ENCODE measurements around the gene PPIP5K1.

The PPIP5K1 gene

DNA sequence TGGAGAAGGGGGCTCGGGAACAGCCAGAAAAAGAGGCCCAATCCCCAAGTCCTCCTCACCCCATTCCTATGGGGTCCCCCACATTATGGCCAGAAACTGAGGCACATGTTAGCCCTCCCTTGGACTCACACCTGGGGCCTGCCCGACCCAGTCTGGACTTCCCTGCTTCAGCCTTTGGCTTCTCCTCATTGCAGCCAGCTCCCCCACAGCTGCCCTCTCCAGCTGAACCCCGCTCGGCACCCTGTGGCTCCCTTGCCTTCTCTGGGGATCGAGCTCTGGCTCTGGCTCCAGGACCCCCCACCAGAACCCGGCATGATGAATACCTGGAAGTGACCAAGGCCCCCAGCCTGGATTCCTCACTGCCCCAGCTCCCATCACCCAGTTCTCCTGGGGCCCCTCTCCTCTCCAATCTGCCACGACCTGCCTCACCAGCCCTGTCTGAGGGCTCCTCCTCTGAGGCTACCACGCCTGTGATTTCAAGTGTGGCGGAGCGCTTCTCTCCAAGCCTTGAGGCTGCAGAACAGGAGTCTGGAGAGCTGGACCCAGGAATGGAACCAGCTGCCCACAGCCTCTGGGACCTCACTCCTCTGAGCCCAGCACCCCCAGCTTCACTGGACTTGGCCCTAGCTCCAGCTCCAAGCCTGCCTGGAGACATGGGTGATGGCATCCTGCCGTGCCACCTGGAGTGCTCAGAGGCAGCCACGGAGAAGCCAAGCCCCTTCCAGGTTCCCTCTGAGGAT lies 62.0 kb downstream of the PPIP5K1 start:
- H3K9me3 ChIP-seq (ENCODE audit: control insufficient read depth, insufficient read depth, low read depth, low read length) = no peaks in the 10 kb centered on the region
- no peak overlapping the region for H3K27ac ChIP-seq (ENCODE audit: extremely low read depth, low read depth, low read length)
- H3K4me3 ChIP-seq (ENCODE audit: low read depth, low read length) = no peak overlapping the region
- no peaks in the 10 kb centered on the region for H3K4me1 ChIP-seq (ENCODE audit: control insufficient read depth, insufficient read depth, low read length)
- ChIA-PET POLR2A (interaction anchor here (1.3 kb wide), 1 partner anchor 16 kb away, joined by 3 read pairs; no protein-coding TSS in a partner anchor), CTCF (interaction anchor here (0.6 to 1.9 kb wide), 2 partner anchors 14 to 685 kb away, joined by 3 to 4 read pairs; no protein-coding TSS in a partner anchor)
- H3K36me3 ChIP-seq (ENCODE audit: control insufficient read depth in 2 of 2, insufficient read depth in 1 of 2, low read length in 2 of 2) = peaks cover 0 to 24% of the 10 kb centered on the region in 2 experiments; a peak in 1 of 3 replicates
- TF ChIP-seq ZNF391 (tag by site-specific recombination; IDR thresholded peaks at IDR 0.05; ENCODE audit: borderline replicate concordance, low read depth) (no peak), ZNF280D (tag by site-specific recombination; IDR thresholded peaks at IDR 0.05) (no peak), ZNF639 (tag by site-specific recombination; IDR thresholded peaks at IDR 0.05) (no peak), ZNF473 (tag by site-specific recombination; IDR thresholded peaks at IDR 0.05) (no peak), ZBTB1 (tag by site-specific recombination; IDR thresholded peaks at IDR 0.05) (no peak), ZNF843 (tag by site-specific recombination; IDR thresholded peaks at IDR 0.05) (no peak), ZNF157 (tag by site-specific recombination; IDR thresholded peaks at IDR 0.05) (no peak), ZXDB (tag by site-specific recombination; IDR thresholded peaks at IDR 0.05) (no peak), ZBTB20 (tag by site-specific recombination; IDR thresholded peaks at IDR 0.05) (no peak), ZNF112 (tag by site-specific recombination; IDR thresholded peaks at IDR 0.05) (no peak), ZNF24 (tag by site-specific recombination; IDR thresholded peaks at IDR 0.05) (no peak)
- TF ChIP-seq, protein P1, sequence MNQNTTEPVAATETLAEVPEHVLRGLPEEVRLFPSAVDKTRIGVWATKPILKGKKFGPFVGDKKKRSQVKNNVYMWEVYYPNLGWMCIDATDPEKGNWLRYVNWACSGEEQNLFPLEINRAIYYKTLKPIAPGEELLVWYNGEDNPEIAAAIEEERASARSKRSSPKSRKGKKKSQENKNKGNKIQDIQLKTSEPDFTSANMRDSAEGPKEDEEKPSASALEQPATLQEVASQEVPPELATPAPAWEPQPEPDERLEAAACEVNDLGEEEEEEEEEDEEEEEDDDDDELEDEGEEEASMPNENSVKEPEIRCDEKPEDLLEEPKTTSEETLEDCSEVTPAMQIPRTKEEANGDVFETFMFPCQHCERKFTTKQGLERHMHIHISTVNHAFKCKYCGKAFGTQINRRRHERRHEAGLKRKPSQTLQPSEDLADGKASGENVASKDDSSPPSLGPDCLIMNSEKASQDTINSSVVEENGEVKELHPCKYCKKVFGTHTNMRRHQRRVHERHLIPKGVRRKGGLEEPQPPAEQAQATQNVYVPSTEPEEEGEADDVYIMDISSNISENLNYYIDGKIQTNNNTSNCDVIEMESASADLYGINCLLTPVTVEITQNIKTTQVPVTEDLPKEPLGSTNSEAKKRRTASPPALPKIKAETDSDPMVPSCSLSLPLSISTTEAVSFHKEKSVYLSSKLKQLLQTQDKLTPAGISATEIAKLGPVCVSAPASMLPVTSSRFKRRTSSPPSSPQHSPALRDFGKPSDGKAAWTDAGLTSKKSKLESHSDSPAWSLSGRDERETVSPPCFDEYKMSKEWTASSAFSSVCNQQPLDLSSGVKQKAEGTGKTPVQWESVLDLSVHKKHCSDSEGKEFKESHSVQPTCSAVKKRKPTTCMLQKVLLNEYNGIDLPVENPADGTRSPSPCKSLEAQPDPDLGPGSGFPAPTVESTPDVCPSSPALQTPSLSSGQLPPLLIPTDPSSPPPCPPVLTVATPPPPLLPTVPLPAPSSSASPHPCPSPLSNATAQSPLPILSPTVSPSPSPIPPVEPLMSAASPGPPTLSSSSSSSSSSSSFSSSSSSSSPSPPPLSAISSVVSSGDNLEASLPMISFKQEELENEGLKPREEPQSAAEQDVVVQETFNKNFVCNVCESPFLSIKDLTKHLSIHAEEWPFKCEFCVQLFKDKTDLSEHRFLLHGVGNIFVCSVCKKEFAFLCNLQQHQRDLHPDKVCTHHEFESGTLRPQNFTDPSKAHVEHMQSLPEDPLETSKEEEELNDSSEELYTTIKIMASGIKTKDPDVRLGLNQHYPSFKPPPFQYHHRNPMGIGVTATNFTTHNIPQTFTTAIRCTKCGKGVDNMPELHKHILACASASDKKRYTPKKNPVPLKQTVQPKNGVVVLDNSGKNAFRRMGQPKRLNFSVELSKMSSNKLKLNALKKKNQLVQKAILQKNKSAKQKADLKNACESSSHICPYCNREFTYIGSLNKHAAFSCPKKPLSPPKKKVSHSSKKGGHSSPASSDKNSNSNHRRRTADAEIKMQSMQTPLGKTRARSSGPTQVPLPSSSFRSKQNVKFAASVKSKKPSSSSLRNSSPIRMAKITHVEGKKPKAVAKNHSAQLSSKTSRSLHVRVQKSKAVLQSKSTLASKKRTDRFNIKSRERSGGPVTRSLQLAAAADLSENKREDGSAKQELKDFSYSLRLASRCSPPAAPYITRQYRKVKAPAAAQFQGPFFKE (tag by site-specific recombination; IDR thresholded peaks at IDR 0.05; ENCODE audit: borderline replicate concordance) = no peak

Data from HEK293 (cell line).